ENCODE measurements around the gene MESP2.

GRCh38 chr15:89743594-89743993, 32.5 kb upstream of the MESP2 start:
- TF ChIP-seq, protein P1, sequence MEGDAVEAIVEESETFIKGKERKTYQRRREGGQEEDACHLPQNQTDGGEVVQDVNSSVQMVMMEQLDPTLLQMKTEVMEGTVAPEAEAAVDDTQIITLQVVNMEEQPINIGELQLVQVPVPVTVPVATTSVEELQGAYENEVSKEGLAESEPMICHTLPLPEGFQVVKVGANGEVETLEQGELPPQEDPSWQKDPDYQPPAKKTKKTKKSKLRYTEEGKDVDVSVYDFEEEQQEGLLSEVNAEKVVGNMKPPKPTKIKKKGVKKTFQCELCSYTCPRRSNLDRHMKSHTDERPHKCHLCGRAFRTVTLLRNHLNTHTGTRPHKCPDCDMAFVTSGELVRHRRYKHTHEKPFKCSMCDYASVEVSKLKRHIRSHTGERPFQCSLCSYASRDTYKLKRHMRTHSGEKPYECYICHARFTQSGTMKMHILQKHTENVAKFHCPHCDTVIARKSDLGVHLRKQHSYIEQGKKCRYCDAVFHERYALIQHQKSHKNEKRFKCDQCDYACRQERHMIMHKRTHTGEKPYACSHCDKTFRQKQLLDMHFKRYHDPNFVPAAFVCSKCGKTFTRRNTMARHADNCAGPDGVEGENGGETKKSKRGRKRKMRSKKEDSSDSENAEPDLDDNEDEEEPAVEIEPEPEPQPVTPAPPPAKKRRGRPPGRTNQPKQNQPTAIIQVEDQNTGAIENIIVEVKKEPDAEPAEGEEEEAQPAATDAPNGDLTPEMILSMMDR (IDR thresholded peaks at IDR 0.05; ENCODE audit: insufficient read depth, low read length), result no peak
- TF ChIP-seq GABPA (IDR thresholded peaks at IDR 0.05; ENCODE audit: low read depth), result no peak
